GM18499 (cell line): ENCODE results near the gene NUDT4.
A peak's percentile ranks its signal among the peaks of the same experiment; 100 is the strongest.

Experiments
- ATAC-seq: cut with Tn5 transposase; IDR thresholded peaks from one replicate; pipeline ENCODE4 v1.9.1; 2021; ENCODE audit warnings: moderate number of reproducible peaks; ENCODE audit not compliant: insufficient read depth, unreplicated experiment

NUDT4 gene

DNA sequence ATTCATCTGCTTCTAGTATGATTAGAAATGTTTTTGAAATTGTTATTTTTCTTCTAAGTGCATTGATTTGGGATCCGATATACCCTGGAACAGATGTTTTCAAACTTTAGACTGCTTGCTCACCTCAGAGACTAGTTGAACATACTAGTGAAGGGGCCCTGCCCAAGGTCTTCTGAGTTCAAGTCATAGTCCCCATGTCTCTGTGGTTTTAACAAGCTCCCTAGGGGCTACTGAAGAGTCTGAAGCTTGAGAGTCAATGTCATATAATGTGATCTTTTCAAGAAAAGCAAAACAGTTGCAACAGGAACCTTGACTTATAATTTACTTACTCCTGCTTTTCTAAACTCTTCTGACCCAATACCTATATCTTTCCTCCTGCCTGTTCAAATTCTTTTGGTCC, 71.6 kb downstream of the NUDT4 start:
- peak; percentile 89 for ATAC-seq

GRCh38 chr12:93451423-93452158, 73.9 kb downstream of the NUDT4 start:
- no peak for ATAC-seq

GRCh38 chr12:93453633-93454032, 75.9 kb downstream of the NUDT4 start:
- no peak for ATAC-seq

DNA sequence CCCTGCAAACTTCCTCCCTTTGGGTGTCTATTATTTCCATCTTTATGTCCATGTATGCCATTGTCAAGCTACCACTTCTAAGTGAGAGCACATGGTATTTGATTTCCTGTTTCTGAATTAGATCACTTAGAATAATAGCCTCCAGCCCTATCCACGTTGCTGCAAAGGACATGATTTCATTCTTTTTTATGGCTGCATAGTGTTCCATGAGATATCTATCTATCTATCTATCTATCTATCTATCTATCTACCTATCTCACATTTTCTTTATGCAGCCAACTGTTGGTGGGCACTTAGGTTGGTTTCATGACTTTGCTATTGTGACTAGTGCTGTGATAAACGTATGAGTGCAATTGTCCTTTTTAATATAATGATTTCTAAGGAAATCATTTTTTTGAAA, 78.4 kb downstream of the NUDT4 start:
- no peak for ATAC-seq
